Measurements from ENCODE around the gene STX8.

The STX8 gene

GRCh38 chr17:9557161-9557755, 18.4 kb downstream of the STX8 start:
- DNase-seq (ENCODE audit: low read depth), result peak; percentile 48

GRCh38 chr17:9554715-9555114, 20.9 kb downstream of the STX8 start:
- peak; percentile 42 for DNase-seq (ENCODE audit: low read depth)

- no peak for DNase-seq (ENCODE audit: low read depth)
These were observed 22.0 kb downstream of the STX8 start for GRCh38 chr17:9553596-9553995.

- DNase-seq (ENCODE audit: low read depth), result no peak
These were observed 22.4 kb downstream of the STX8 start for GRCh38 chr17:9553181-9553580.

GRCh38 chr17:9549215-9549614, 26.4 kb downstream of the STX8 start:
- DNase-seq (ENCODE audit: low read depth), result no peak

- no peak for DNase-seq (ENCODE audit: low read depth)
These were observed 31.4 kb downstream of the STX8 start for GRCh38 chr17:9544221-9544620.

- no peak for DNase-seq (ENCODE audit: low read depth)
These were observed 33.9 kb downstream of the STX8 start for GRCh38 chr17:9541718-9542117.

GRCh38 chr17:9538626-9539025, 37.0 kb downstream of the STX8 start:
- DNase-seq (ENCODE audit: low read depth), result no peak

GRCh38 chr17:9537177-9537776, 38.3 kb downstream of the STX8 start:
- DNase-seq (ENCODE audit: low read depth), result no peak

- no peak for DNase-seq (ENCODE audit: low read depth)
These were observed 39.6 kb downstream of the STX8 start for GRCh38 chr17:9536061-9536460.

GRCh38 chr17:9533441-9533840, 42.2 kb downstream of the STX8 start:
- no peak for DNase-seq (ENCODE audit: low read depth)

- no peak for DNase-seq (ENCODE audit: low read depth)
These were observed 42.9 kb downstream of the STX8 start for GRCh38 chr17:9532715-9533114.

GRCh38 chr17:9531034-9531433, 44.6 kb downstream of the STX8 start:
- DNase-seq (ENCODE audit: low read depth), result peak; percentile 11

GRCh38 chr17:9529033-9529700, 46.5 kb downstream of the STX8 start:
- peak; percentile 47 for DNase-seq (ENCODE audit: low read depth)

GRCh38 chr17:9527788-9528187, 47.8 kb downstream of the STX8 start:
- no peak for DNase-seq (ENCODE audit: low read depth)

- peak; percentile 55 for DNase-seq (ENCODE audit: low read depth)
These were observed 53.5 kb downstream of the STX8 start for GRCh38 chr17:9522074-9522473.

GRCh38 chr17:9521062-9521461, 54.6 kb downstream of the STX8 start:
- DNase-seq (ENCODE audit: low read depth), result no peak

- no peak for DNase-seq (ENCODE audit: low read depth)
These were observed 55.0 kb downstream of the STX8 start for GRCh38 chr17:9520649-9521048.

- no peak for DNase-seq (ENCODE audit: low read depth)
These were observed 55.9 kb downstream of the STX8 start for GRCh38 chr17:9519583-9520272.

GRCh38 chr17:9517396-9517795, 58.2 kb downstream of the STX8 start:
- DNase-seq (ENCODE audit: low read depth), result no peak

- no peak for DNase-seq (ENCODE audit: low read depth)
These were observed 62.4 kb downstream of the STX8 start for GRCh38 chr17:9513266-9513665.

GRCh38 chr17:9512323-9513168, 63.1 kb downstream of the STX8 start:
- DNase-seq (ENCODE audit: low read depth), result peak; percentile 81

All from amniotic epithelial cell (primary cell).